GM20431 (cell line): ENCODE measurements around the gene ZNF326.

Experiments
- in situ Hi-C: fragments of 300-500 bp; cut with MseI, MboI; formaldehyde crosslinking; loops from one replicate; pipeline ENCODE4 v1.15.0; 2020; ENCODE audit warnings: low sequenced_read_pairs; ENCODE audit not compliant: unreplicated experiment

Gene ZNF326

GRCh38 chr1:89962742-89963075 is 32.2 kb upstream of the ZNF326 start:
- in situ Hi-C loops, result no loop called here

GRCh38 chr1:89965193-89965768 is 29.6 kb upstream of the ZNF326 start:
- in situ Hi-C loops, result no loop called here

GRCh38 chr1:89966656-89967055 is 28.3 kb upstream of the ZNF326 start:
- in situ Hi-C loops, result no loop called here

GRCh38 chr1:89971600-89971999 is 23.3 kb upstream of the ZNF326 start:
- in situ Hi-C loops, result no loop called here

GRCh38 chr1:89972024-89972423 is 22.9 kb upstream of the ZNF326 start:
- in situ Hi-C loops, result no loop called here

- in situ Hi-C loops, result no loop called here
Observed at GRCh38 chr1:89973471-89974127, 21.3 kb upstream of the ZNF326 start.

GRCh38 chr1:89974256-89974655 is 20.7 kb upstream of the ZNF326 start:
- in situ Hi-C loops, result no loop called here

- in situ Hi-C loops, result loop anchor here (25.0 kb wide), 1 partner anchor 463 kb away; the partner anchor contains the start of gene LRRC8B
Observed at GRCh38 chr1:89974696-89975470, 20.0 kb upstream of the ZNF326 start.

- in situ Hi-C loops, result loop anchor here (25.0 kb wide), 1 partner anchor 463 kb away; the partner anchor contains the start of gene LRRC8B
Observed at GRCh38 chr1:89975540-89976125, 19.3 kb upstream of the ZNF326 start.

GRCh38 chr1:89978755-89979154 is 16.2 kb upstream of the ZNF326 start:
- in situ Hi-C loops, result loop anchor here (25.0 kb wide), 1 partner anchor 466 kb away; the partner anchor contains the start of gene LRRC8B

- in situ Hi-C loops, result loop anchor here (10.0 to 25.0 kb wide), 2 partner anchors 176 to 468 kb away; partner anchors contain the start of gene LRRC8B
Observed at GRCh38 chr1:89980605-89981004, 14.3 kb upstream of the ZNF326 start.

GRCh38 chr1:89982846-89983245 is 12.1 kb upstream of the ZNF326 start:
- in situ Hi-C loops, result loop anchor here (10.0 to 25.0 kb wide), 2 partner anchors 178 to 471 kb away; partner anchors contain the start of gene LRRC8B

GRCh38 chr1:89984564-89985116 is 10.3 kb upstream of the ZNF326 start:
- in situ Hi-C loops, result loop anchor here (10.0 to 25.0 kb wide), 2 partner anchors 180 to 472 kb away; partner anchors contain the start of gene LRRC8B

GRCh38 chr1:89986020-89986419 is 8.9 kb upstream of the ZNF326 start:
- in situ Hi-C loops, result loop anchor here (10.0 to 25.0 kb wide), 2 partner anchors 181 to 474 kb away; partner anchors contain the start of gene LRRC8B

GRCh38 chr1:89987159-89987819 is 7.6 kb upstream of the ZNF326 start:
- in situ Hi-C loops, result loop anchor here (10.0 to 25.0 kb wide), 2 partner anchors 182 to 475 kb away; partner anchors contain the start of gene LRRC8B

GRCh38 chr1:89989099-89989498 is 5.8 kb upstream of the ZNF326 start:
- in situ Hi-C loops, result loop anchor here (10.0 to 25.0 kb wide), 2 partner anchors 184 to 477 kb away; partner anchors contain the start of gene LRRC8B

- in situ Hi-C loops, result loop anchor here (10.0 to 25.0 kb wide), 2 partner anchors 185 to 477 kb away; partner anchors contain the start of gene LRRC8B
Observed at GRCh38 chr1:89989799-89990198, 5.1 kb upstream of the ZNF326 start.

- in situ Hi-C loops, result loop anchor here (25.0 kb wide), 1 partner anchor 479 kb away; the partner anchor contains the start of gene LRRC8B
Observed at GRCh38 chr1:89990976-89991831, 3.7 kb upstream of the ZNF326 start.
